NCI-H1436 treated with DMSO at 0.1 percent for 48 hours (cell line): ENCODE data around the gene ATXN7L1.

Experiments
- DNase-seq: peaks from one replicate; lab custom pipeline; 2025; lab: John Stamatoyannopoulos, UW

ATXN7L1 gene

GRCh38 chr7:105876091-105876963 is at the start of gene ATXN7L1:
TSS of gene ATXN7L1 (minus strand) at chr7:105876599. CDS start at chr7:105876558, 41 bp downstream.
- peak; percentile 52 for DNase-seq

- no peak for DNase-seq
These were observed 49.7 kb upstream of the ATXN7L1 start for GRCh38 chr7:105926131-105926530.

- DNase-seq: no peak
These were observed 48.5 kb upstream of the ATXN7L1 start for GRCh38 chr7:105924945-105925344.

GRCh38 chr7:105920766-105921165 is 44.4 kb upstream of the ATXN7L1 start:
- no peak for DNase-seq

- DNase-seq: no peak
These were observed 41.3 kb upstream of the ATXN7L1 start for GRCh38 chr7:105917659-105918058.

GRCh38 chr7:105916603-105917002 is 40.2 kb upstream of the ATXN7L1 start:
- DNase-seq: no peak

DNA sequence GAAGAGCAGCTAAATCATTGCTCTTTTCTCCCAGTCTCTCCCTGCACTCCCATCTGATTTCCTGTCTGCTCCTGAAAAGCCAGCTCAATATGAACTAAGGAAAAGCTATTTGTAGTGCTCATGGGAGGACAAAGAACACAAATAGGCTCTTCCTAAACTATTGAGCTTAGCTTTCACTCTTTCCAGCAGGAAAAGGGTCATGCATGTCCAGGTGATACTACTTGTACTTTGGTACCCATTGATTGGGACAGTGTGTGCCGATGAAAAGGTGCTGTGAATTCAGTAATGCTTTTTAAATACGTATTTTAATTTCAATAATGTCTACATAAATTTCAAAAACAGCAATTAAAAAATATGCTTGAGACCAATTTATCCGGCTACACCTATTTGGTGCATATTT is 37.5 kb upstream of the ATXN7L1 start:
- DNase-seq: no peak

DNA sequence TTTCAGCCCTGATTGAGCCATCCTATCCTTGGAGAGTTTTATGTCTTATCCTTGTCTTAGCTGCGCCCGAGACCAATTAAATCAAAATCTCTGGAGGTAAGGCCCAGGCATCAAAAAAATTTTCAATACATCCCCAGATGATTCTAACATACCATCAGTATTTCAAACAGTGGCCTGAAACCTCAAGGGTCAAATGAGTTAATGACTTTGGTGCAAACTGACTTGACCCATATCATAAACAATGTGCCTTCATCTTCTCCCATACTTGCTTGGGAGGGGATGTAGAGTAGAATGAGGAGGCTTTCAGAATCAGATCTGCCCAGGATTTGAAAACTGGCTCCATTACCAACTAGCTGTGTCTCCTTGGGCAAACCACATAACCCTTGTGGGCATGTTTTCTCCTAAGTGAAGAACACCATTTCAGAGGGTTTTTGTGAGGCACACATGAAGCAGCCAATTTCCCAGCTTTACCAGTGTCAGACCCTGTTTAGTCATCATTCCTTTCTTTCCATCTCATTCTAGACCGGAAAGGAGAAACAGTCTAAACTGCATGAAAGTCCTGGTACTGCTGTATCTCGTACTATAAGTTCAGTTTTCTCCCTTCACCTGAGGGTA is 35.7 kb upstream of the ATXN7L1 start:
- DNase-seq: no peak

- no peak for DNase-seq
These were observed 33.8 kb upstream of the ATXN7L1 start for GRCh38 chr7:105910172-105910571.

GRCh38 chr7:105909742-105910141 is 33.3 kb upstream of the ATXN7L1 start:
- no peak for DNase-seq

- no peak for DNase-seq
These were observed 30.9 kb upstream of the ATXN7L1 start for GRCh38 chr7:105907129-105907846.

- no peak for DNase-seq
These were observed 30.3 kb upstream of the ATXN7L1 start for GRCh38 chr7:105906695-105907094.

GRCh38 chr7:105905910-105906568 is 29.6 kb upstream of the ATXN7L1 start:
- no peak for DNase-seq

GRCh38 chr7:105905209-105905909 is 29.0 kb upstream of the ATXN7L1 start:
- no peak for DNase-seq

- no peak for DNase-seq
These were observed 27.7 kb upstream of the ATXN7L1 start for GRCh38 chr7:105904064-105904463.

GRCh38 chr7:105902325-105902911 is 26.0 kb upstream of the ATXN7L1 start:
- DNase-seq: no peak

DNA sequence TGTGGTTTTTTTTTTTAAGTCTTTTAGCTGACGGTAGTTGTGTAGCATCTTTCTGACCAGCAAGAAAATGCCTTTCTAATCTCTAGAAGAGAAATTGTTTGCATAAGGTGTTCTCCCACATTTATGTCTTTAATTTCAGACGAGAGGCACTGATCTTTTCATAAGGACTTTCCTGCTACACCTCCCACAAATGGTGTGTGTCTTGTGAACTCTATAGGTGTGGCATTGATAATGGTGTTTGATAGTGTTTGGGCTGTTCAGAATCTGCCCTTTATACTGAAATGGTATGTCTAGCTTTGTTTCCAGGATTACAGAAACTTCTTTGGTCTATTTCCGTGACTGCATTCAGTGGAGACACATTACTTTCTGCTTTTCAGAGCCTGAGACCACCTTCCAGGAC is 21.6 kb upstream of the ATXN7L1 start:
- DNase-seq: no peak

DNA sequence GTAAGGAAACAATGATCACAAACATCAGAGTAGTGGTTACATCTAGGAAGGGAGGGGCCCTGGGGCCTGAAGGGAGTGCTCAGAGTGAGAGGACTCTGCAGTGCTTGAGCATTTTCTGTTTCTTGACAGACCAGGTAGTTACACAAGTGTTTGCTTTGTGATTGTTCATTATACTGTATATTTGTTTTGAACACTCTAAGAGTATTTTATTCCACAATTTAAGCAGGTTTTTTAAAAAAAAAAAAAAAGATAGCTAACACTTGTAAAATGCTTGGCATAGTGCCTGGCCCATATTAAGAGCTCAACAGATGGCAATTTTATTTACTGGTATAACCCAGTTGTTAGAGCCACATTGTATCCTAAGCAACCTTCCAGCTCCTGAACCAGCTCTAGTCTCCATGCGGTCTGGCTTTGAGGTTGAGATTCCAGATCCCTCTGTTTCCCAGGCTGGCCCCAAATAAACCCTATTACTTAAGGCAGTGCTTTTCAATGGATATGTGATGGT is 20.1 kb upstream of the ATXN7L1 start:
- peak; percentile 75 for DNase-seq

- DNase-seq: no peak
These were observed 17.7 kb upstream of the ATXN7L1 start for GRCh38 chr7:105894131-105894530.

DNA sequence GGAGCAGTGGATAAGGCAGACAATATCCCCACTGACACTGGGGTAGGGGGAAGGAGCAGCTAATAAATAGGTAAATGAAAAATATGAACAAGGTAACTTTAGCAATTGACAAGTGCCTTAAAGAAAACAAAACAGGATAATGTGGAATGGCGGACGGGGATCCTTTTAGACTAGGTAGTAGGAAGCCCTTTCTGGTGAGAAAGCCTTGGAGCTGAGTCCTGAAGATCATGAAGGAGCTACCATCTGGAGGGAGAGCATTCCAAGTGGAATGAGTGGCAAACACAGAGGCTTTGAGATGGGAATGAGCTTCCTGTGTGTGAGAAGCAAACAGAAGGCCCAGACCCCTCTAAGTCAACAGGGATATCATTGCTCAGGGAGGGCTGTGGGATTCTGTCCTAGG is 16.0 kb upstream of the ATXN7L1 start:
- no peak for DNase-seq
